WTC11 (cell line): ENCODE data around the gene KCND1. TPM values are rescaled to one million over a fixed set of nuclear protein-coding genes. Genes with fewer than 3 reads are reported as not detected.

Experiments used
- ATAC-seq: fragments of 200-7000 bp; cut with Tn5 transposase; 2 replicates; pipeline ENCODE4 v1.10.0; 2021; ENCODE audit warnings: mild to moderate bottlenecking, moderate library complexity
- CTCF ChIA-PET: fragments of 300-600 bp; sonication (Branson Sonifier 250); formaldehyde crosslinking; loops from one replicate; lab custom pipeline; 2021; ENCODE audit warnings: antibody characterized with exemption; lab: Charles Lee
- POLR2A ChIA-PET: fragments of 350-600 bp; sonication (Branson Sonifier 250); formaldehyde crosslinking; loops from one replicate; lab custom pipeline; 2021; ENCODE audit warnings: antibody characterized with exemption; lab: Charles Lee
- DNase-seq: peaks from one replicate; pipeline ENCODE4 v3.0.0; 2021; ENCODE audit warnings: low spot score
- H3K27ac Mint-ChIP-seq: 2 replicates; pipeline ENCODE4 v1.8.0; 2021; ENCODE audit warnings: mixed read lengths
- H3K27me3 Mint-ChIP-seq: 2 replicates; pipeline ENCODE4 v1.8.0; 2021; ENCODE audit warnings: low read depth, mild to moderate bottlenecking, moderate library complexity, mixed read lengths
- H3K36me3 Mint-ChIP-seq: 2 replicates; pipeline ENCODE4 v1.8.0; 2021; ENCODE audit warnings: mixed read lengths
- H3K4me1 Mint-ChIP-seq: 2 replicates; pipeline ENCODE4 v1.8.0; 2022; ENCODE audit warnings: mixed read lengths
- H3K4me3 Mint-ChIP-seq: 2 replicates; pipeline ENCODE4 v1.8.0; 2021; ENCODE audit warnings: mild to moderate bottlenecking, moderate library complexity, mixed read lengths
- H3K9me3 Mint-ChIP-seq: 2 replicates; pipeline ENCODE4 v1.8.0; 2021; ENCODE audit warnings: mixed read lengths
- AFF4 ChIP-seq: sonication (generic); formaldehyde crosslinking; IDR thresholded peaks from 2 replicates; pipeline ENCODE4 v1.8.1; 2023; ENCODE audit warnings: mild to moderate bottlenecking, missing genetic modification reagents, borderline replicate concordance
- ATF2 ChIP-seq: sonication (generic); formaldehyde crosslinking; IDR thresholded peaks from 2 replicates; pipeline ENCODE4 v1.8.1; 2022; ENCODE audit warnings: low read depth, missing genetic modification reagents, borderline replicate concordance
- CBFB ChIP-seq: sonication (generic); formaldehyde crosslinking; IDR thresholded peaks from 2 replicates; pipeline ENCODE4 v1.8.1; 2022; ENCODE audit warnings: mild to moderate bottlenecking, low read depth, missing genetic modification reagents
- CTCF ChIP-seq: fragments of 200-600 bp; IDR thresholded peaks from 2 replicates; pipeline ENCODE4 v1.8.0; 2022; ENCODE audit warnings: antibody characterized with exemption
- FOXJ3 ChIP-seq: sonication (generic); formaldehyde crosslinking; IDR thresholded peaks from 2 replicates; pipeline ENCODE4 v1.9.0; 2021; ENCODE audit warnings: missing genetic modification reagents, mild to moderate bottlenecking, borderline replicate concordance
- FOXK1 ChIP-seq: sonication (generic); formaldehyde crosslinking; IDR thresholded peaks from 2 replicates; pipeline ENCODE4 v1.8.0; 2022; ENCODE audit warnings: mild to moderate bottlenecking, moderate library complexity, missing genetic modification reagents
- HMGA2 ChIP-seq: fragments of 250-450 bp; sonication (Bioruptor Pico); IDR thresholded peaks from 2 replicates; pipeline ENCODE4 v1.4.0; 2021; ENCODE audit warnings: mild to moderate bottlenecking, moderate library complexity
- NFATC4 ChIP-seq: fragments of 250-450 bp; sonication (Bioruptor Pico); IDR thresholded peaks from 2 replicates; pipeline ENCODE4 v1.9.0; 2021; ENCODE audit warnings: mild to moderate bottlenecking
- NFYB ChIP-seq: sonication (generic); formaldehyde crosslinking; conservative IDR thresholded peaks from 2 replicates; pipeline ENCODE4 v1.8.0; 2022; ENCODE audit warnings: low read depth, missing genetic modification reagents
- RORB ChIP-seq: fragments of 250-450 bp; sonication (Bioruptor Pico); IDR thresholded peaks from 2 replicates; pipeline ENCODE4 v1.9.0; 2021; ENCODE audit warnings: mild to moderate bottlenecking
- SMAD3 ChIP-seq: sonication (generic); formaldehyde crosslinking; IDR thresholded peaks from 2 replicates; pipeline ENCODE4 v1.8.0; 2022; ENCODE audit warnings: missing genetic modification reagents, mild to moderate bottlenecking, borderline replicate concordance
- TCF7 ChIP-seq: sonication (generic); formaldehyde crosslinking; IDR thresholded peaks from 2 replicates; pipeline ENCODE4 v1.8.0; 2022; ENCODE audit warnings: mild to moderate bottlenecking, low read depth, missing genetic modification reagents, moderate library complexity
- TP53 ChIP-seq: sonication (generic); formaldehyde crosslinking; IDR thresholded peaks from 2 replicates; pipeline ENCODE4 v1.8.1; 2023; ENCODE audit warnings: mild to moderate bottlenecking, missing genetic modification reagents
- ZNF138 ChIP-seq: sonication (generic); formaldehyde crosslinking; conservative IDR thresholded peaks from 2 replicates; pipeline ENCODE4 v1.8.1; 2022; ENCODE audit warnings: mild to moderate bottlenecking, moderate library complexity, missing genetic modification reagents
- ZNF317 ChIP-seq: sonication (generic); formaldehyde crosslinking; IDR thresholded peaks from 2 replicates; pipeline ENCODE4 v1.8.1; 2023; ENCODE audit warnings: low read depth, mild to moderate bottlenecking, moderate library complexity, missing genetic modification reagents, borderline replicate concordance
- ZNF396 ChIP-seq: fragments of 250-450 bp; sonication (Bioruptor Pico); IDR thresholded peaks from 2 replicates; pipeline ENCODE4 v1.8.0; 2021; ENCODE audit warnings: mild to moderate bottlenecking, moderate library complexity, borderline replicate concordance
- ZNF416 ChIP-seq: fragments of 250-450 bp; sonication (Bioruptor Pico); IDR thresholded peaks from 2 replicates; pipeline ENCODE4 v1.9.0; 2021; ENCODE audit warnings: mild to moderate bottlenecking, inconsistent platforms
- total RNA-seq: library from RNA; stranded (reverse); gene quantifications from 3 replicates; pipeline ENCODE4 v1.2.3, GENCODE V29; 2021
- TF ChIP-seq, protein P1 (sequence below): sonication (generic); formaldehyde crosslinking; IDR thresholded peaks from 2 replicates; pipeline ENCODE4 v1.8.1; 2023; ENCODE audit warnings: mild to moderate bottlenecking, moderate library complexity, missing genetic modification reagents
- TF ChIP-seq, protein P2 (sequence below): fragments of 250-450 bp; sonication (Bioruptor Pico); IDR thresholded peaks from 2 replicates; pipeline ENCODE4 v1.9.0; 2021; ENCODE audit warnings: mild to moderate bottlenecking
- TF ChIP-seq, protein P3 (sequence below): sonication (generic); formaldehyde crosslinking; conservative IDR thresholded peaks from 2 replicates; pipeline ENCODE4 v1.8.1; 2023; ENCODE audit warnings: mild to moderate bottlenecking, low read depth, missing genetic modification reagents, moderate library complexity

Gene KCND1
- total RNA-seq, 1 experiment from 2014 or later = 5.4 TPM

DNA sequence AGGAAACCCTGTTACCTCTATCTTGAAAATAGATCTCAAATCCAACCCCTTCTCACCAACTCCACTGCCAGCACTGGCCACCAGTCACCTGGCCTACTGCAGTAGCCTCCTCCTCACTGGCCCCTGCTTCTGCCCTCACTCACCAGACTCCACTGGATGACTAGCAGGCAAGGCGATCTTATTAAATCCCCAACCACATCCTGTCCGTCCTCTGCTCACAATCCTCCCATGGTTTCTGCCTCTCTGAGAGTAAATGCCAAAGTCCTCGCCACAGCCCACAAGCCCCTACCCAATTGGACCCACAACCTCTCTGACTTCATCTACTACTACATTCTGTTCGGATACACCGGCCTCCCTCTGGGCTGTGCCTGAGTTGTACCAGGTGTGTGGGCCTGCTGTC, 47.4 kb downstream of the KCND1 start:
- ChIA-PET POLR2A (no interaction called here), CTCF (interaction anchor here (1.4 kb wide), 1 partner anchor 13 kb away, joined by 4 read pairs; no protein-coding TSS in a partner anchor)
- Mint-ChIP-seq H3K9me3 (no peaks in the 10 kb centered on the region), H3K27me3 (no peaks in the 10 kb centered on the region), H3K27ac (peak overlapping the region; percentile 90), H3K4me3 (no peak overlapping the region), H3K4me1 (peaks cover 63% of the 10 kb centered on the region), H3K36me3 (peaks cover 25% of the 10 kb centered on the region)
- ATAC-seq (no peak), DNase-seq (no peak)
- TF ChIP-seq HMGA2 (CRISPR knock-in tag) (no peak), ZNF138 (CRISPR knock-in tag) (no peak), NFATC4 (CRISPR knock-in tag) (no peak), SMAD3 (CRISPR knock-in tag) (no peak), ZNF317 (CRISPR knock-in tag) (no peak), FOXK1 (CRISPR knock-in tag) (no peak)

GRCh38 chrX:48923771-48924170, 47.9 kb downstream of the KCND1 start:
- no peaks in the 10 kb centered on the region for H3K9me3 Mint-ChIP-seq
- no peak for TF ChIP-seq NFATC4 (CRISPR knock-in tag)
- no peak for TF ChIP-seq TP53 (CRISPR knock-in tag)
- TF ChIP-seq RORB (CRISPR knock-in tag) = no peak
- TF ChIP-seq, protein P1, sequence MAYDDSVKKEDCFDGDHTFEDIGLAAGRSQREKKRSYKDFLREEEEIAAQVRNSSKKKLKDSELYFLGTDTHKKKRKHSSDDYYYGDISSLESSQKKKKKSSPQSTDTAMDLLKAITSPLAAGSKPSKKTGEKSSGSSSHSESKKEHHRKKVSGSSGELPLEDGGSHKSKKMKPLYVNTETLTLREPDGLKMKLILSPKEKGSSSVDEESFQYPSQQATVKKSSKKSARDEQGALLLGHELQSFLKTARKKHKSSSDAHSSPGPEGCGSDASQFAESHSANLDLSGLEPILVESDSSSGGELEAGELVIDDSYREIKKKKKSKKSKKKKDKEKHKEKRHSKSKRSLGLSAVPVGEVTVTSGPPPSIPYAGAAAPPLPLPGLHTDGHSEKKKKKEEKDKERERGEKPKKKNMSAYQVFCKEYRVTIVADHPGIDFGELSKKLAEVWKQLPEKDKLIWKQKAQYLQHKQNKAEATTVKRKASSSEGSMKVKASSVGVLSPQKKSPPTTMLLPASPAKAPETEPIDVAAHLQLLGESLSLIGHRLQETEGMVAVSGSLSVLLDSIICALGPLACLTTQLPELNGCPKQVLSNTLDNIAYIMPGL (CRISPR knock-in tag) = no peak
- no peak for TF ChIP-seq ZNF396 (CRISPR knock-in tag)
- no peak for TF ChIP-seq NFYB
- TF ChIP-seq, protein P2, sequence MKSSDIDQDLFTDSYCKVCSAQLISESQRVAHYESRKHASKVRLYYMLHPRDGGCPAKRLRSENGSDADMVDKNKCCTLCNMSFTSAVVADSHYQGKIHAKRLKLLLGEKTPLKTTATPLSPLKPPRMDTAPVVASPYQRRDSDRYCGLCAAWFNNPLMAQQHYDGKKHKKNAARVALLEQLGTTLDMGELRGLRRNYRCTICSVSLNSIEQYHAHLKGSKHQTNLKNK = no peak
- ATAC-seq (no peak), DNase-seq (no peak)
- peaks cover 62% of the 10 kb centered on the region for H3K4me1 Mint-ChIP-seq
- CTCF ChIA-PET = interaction anchor here (1.4 kb wide), 1 partner anchor 14 kb away, joined by 4 read pairs; no protein-coding TSS in a partner anchor
- peaks cover 25% of the 10 kb centered on the region for H3K36me3 Mint-ChIP-seq
- POLR2A ChIA-PET = no interaction called here
- H3K4me3 Mint-ChIP-seq = no peak overlapping the region
- H3K27ac Mint-ChIP-seq = peak overlapping the region; percentile 90
- no peaks in the 10 kb centered on the region for H3K27me3 Mint-ChIP-seq

DNA sequence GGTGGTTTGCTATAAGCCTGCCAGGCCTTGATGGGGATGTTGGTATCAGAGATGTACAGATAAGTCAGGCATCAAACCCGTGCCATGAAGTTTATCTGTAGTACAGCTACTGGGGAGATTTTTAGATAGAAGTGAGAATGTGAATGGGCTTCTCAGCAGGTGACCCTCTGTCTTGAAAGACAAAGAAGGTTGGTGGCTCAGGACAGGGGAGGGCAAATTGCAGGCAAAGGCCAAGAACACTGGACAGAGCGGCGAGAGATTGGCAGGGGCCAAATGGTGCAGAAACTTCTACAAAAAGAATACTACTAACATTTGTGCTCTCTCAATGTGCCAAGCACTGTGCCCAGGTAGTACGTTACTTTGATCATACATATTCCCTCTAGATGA, 50.9 kb downstream of the KCND1 start:
- POLR2A ChIA-PET = interaction anchor here (0.6 kb wide), 1 partner anchor 23 kb away, joined by 3 read pairs; the partner anchor contains the start of genes PQBP1 and TIMM17B
- Mint-ChIP-seq H3K27me3 (no peaks in the 10 kb centered on the region), H3K9me3 (no peaks in the 10 kb centered on the region), H3K4me1 (peaks cover 43% of the 10 kb centered on the region), H3K27ac (peak overlapping the region; percentile 93), H3K4me3 (peak overlapping the region; percentile 93), H3K36me3 (peaks cover 48% of the 10 kb centered on the region)
- ATAC-seq (no peak), DNase-seq (no peak)
- CTCF ChIA-PET = interaction anchor here (1.8 kb wide), 1 partner anchor 17 kb away, joined by 8 read pairs; no protein-coding TSS in a partner anchor
- TF ChIP-seq AFF4 (CRISPR knock-in tag) (no peak), ZNF416 (CRISPR knock-in tag) (no peak), CBFB (no peak), ATF2 (no peak), ZNF317 (CRISPR knock-in tag) (no peak), ZNF396 (CRISPR knock-in tag) (no peak), CTCF (no peak), FOXJ3 (no peak), TCF7 (no peak)
- TF ChIP-seq, protein P3, sequence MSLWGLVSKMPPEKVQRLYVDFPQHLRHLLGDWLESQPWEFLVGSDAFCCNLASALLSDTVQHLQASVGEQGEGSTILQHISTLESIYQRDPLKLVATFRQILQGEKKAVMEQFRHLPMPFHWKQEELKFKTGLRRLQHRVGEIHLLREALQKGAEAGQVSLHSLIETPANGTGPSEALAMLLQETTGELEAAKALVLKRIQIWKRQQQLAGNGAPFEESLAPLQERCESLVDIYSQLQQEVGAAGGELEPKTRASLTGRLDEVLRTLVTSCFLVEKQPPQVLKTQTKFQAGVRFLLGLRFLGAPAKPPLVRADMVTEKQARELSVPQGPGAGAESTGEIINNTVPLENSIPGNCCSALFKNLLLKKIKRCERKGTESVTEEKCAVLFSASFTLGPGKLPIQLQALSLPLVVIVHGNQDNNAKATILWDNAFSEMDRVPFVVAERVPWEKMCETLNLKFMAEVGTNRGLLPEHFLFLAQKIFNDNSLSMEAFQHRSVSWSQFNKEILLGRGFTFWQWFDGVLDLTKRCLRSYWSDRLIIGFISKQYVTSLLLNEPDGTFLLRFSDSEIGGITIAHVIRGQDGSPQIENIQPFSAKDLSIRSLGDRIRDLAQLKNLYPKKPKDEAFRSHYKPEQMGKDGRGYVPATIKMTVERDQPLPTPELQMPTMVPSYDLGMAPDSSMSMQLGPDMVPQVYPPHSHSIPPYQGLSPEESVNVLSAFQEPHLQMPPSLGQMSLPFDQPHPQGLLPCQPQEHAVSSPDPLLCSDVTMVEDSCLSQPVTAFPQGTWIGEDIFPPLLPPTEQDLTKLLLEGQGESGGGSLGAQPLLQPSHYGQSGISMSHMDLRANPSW = no peak
